Measurements from ENCODE around the gene GH2. TPM values are rescaled to one million over a fixed set of nuclear protein-coding genes. Genes with fewer than 3 reads are reported as not detected.
A peak's percentile ranks its signal among the peaks of the same experiment; 100 is the strongest.

The GH2 gene
- total RNA-seq (2014; rRNA removed) (not detected in 2 replicates), Bru-seq, nascent RNA (not detected), BruChase-seq, experiment 1, labeled RNA remaining after a 6-hour chase (not detected), BruChase-seq, experiment 2, labeled RNA remaining after a 2-hour chase (not detected)
- long read RNA-seq: 0 reads

DNA sequence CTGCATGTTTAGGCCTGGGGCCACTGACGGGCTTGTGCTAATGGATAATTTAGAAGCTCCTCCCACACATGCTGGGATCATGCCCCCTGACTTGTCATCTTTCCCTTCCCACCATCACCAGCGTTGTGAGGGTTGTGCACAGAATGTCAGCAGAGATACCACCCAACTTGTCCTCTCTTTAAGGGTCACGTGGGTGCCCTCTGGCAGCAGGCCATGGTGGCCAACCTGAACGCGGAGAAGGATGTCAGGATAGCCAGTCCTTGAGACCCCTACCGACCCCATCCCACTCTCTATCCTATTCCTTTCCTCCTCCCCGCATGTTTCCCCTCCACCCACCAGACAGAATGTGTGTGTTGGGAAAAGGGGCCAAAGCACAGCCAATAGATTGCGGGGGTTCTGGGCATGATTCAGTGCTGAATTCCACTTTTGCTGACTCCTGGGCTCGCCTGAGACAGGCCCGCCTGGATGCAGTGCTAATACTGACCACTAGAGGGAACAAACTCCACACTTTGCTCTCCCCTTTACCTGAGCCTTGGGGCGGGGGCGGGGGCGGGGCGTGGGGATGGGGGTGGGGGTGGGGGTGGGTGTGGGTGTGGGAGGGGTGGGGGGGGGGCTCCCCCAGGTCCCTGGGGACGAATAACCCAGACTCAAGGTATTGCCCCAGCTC is at the start of gene GH2:
GH2 (minus strand) TSS at position 10 of the 667 bp plus-strand sequence. CDS start 143 bp downstream, outside the sequence.
- no peaks in the 10 kb centered on the region for H3K9me2 ChIP-seq (replicated peaks; ENCODE audit: low read length)
- no peak within 1 kb of the TSS for H3K4me3 ChIP-seq (ENCODE audit: low read length)
- intact Hi-C loops (cut with micrococcal nuclease): no loop called here
- peaks cover 2% of the 10 kb centered on the region; the same call in 1 of the 2 replicates for H3K27me3 ChIP-seq (ENCODE audit: low read length)
- H3K9ac ChIP-seq (ENCODE audit: low read length): no peak within 1 kb of the TSS
- H3F3A ChIP-seq (ENCODE audit: low read length, unreplicated experiment): no peaks in the 10 kb centered on the region
- no peaks in the 10 kb centered on the region for H3K36me3 ChIP-seq (ENCODE audit: low read depth, low read length)
- TF ChIP-seq EZH2phosphoT487 (IDR thresholded peaks at IDR 0.05; ENCODE audit: borderline replicate concordance, low read length): no peak
- TF ChIP-seq, protein P1, sequence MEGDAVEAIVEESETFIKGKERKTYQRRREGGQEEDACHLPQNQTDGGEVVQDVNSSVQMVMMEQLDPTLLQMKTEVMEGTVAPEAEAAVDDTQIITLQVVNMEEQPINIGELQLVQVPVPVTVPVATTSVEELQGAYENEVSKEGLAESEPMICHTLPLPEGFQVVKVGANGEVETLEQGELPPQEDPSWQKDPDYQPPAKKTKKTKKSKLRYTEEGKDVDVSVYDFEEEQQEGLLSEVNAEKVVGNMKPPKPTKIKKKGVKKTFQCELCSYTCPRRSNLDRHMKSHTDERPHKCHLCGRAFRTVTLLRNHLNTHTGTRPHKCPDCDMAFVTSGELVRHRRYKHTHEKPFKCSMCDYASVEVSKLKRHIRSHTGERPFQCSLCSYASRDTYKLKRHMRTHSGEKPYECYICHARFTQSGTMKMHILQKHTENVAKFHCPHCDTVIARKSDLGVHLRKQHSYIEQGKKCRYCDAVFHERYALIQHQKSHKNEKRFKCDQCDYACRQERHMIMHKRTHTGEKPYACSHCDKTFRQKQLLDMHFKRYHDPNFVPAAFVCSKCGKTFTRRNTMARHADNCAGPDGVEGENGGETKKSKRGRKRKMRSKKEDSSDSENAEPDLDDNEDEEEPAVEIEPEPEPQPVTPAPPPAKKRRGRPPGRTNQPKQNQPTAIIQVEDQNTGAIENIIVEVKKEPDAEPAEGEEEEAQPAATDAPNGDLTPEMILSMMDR (conservative IDR thresholded peaks at IDR 0.05; ENCODE audit: low read depth, low read length): peak; percentile 62
- TF ChIP-seq EZH2 (IDR thresholded peaks at IDR 0.05; ENCODE audit: low read length, unreplicated experiment): no peak
- CTCF ChIA-PET: no interaction called here
- H3K4me2 ChIP-seq (ENCODE audit: low read length): no peak within 1 kb of the TSS
- H4K20me1 ChIP-seq (ENCODE audit: low read length): no peaks in the 10 kb centered on the region
- H3K9me3 ChIP-seq (ENCODE audit: low read length): no peaks in the 10 kb centered on the region
- POLR2A ChIA-PET (ENCODE audit: unreplicated experiment): no interaction called here
- no peaks in the 10 kb centered on the region for H3K79me2 ChIP-seq (ENCODE audit: low read length)
- BruUV-seq (replicated peaks): no TSS peak
- H2AFZ ChIP-seq (ENCODE audit: low read length): no peak within 1 kb of the TSS
- DNase-seq (peak; percentile 79), ATAC-seq (peak; percentile 95)
- no peak within 1 kb of the TSS for H3K27ac ChIP-seq (ENCODE audit: low read length)
- H3K4me1 ChIP-seq (ENCODE audit: insufficient read depth, low read length): no peaks in the 10 kb centered on the region

DNA sequence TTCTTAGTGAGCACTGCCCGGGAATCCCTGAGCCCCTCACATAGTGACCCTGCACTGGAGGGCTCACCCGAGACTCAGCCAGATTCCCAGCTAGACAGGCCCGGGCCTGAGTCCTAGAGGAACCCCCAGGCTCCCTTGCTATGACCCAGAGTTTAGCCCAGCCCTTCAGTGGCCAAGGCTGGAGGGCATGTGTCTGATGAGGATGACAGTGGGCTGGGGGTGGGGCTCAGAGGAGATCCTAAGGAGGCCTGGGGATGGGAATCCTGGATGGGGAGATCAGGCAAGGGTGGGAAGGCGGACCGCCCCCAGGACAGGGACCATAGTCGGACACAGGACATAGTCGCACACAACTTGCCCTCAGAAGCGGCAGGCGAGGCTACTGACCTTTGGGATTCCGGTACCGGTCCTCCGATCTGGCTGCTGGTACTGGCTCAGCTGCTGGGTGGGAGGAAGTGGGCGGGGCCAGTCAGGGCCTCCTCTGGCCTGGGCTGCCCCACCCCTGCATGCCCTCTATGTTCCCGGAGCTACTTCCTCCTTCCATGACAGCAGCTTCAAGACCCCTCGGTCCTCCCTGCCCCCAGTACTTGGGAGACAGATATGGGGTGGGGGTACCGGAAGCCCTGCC is 49.3 kb upstream of the GH2 start:
- Histone ChIP-seq H3K4me3 (ENCODE audit: low read length) (no peak overlapping the region), H3K36me3 (ENCODE audit: low read depth, low read length) (no peaks in the 10 kb centered on the region), H3F3A (ENCODE audit: low read length, unreplicated experiment) (no peaks in the 10 kb centered on the region), H3K9me2 (replicated peaks; ENCODE audit: low read length) (no peaks in the 10 kb centered on the region), H3K4me2 (ENCODE audit: low read length) (no peak overlapping the region), H3K79me2 (ENCODE audit: low read length) (no peaks in the 10 kb centered on the region), H3K27me3 (ENCODE audit: low read length) (no peaks in the 10 kb centered on the region), H3K9me3 (ENCODE audit: low read length) (no peaks in the 10 kb centered on the region), H4K20me1 (ENCODE audit: low read length) (no peaks in the 10 kb centered on the region), H3K27ac (ENCODE audit: low read length) (no peak overlapping the region), H3K9ac (ENCODE audit: low read length) (no peak overlapping the region), H3K4me1 (ENCODE audit: insufficient read depth, low read length) (no peaks in the 10 kb centered on the region), H2AFZ (ENCODE audit: low read length) (no peak overlapping the region)
- ChIA-PET CTCF (no interaction called here), POLR2A (ENCODE audit: unreplicated experiment) (no interaction called here)
- no TSS peak for BruUV-seq (replicated peaks)
- DNase-seq: no peak
- no peak for TF ChIP-seq EZH2 (IDR thresholded peaks at IDR 0.05; ENCODE audit: low read length, unreplicated experiment)
- TF ChIP-seq EZH2phosphoT487 (IDR thresholded peaks at IDR 0.05; ENCODE audit: borderline replicate concordance, low read length): no peak
- TF ChIP-seq, protein P1 (conservative IDR thresholded peaks at IDR 0.05; ENCODE audit: low read depth, low read length): no peak
- ATAC-seq: peak; percentile 27; the same call in 1 of the 2 replicates
- intact Hi-C loops (cut with micrococcal nuclease): no loop called here
